GM19035 (cell line): ENCODE data around the gene MDM2.
"Not testable (repeated sequence)": the region's sequence is repeated elsewhere in the genome, so short reads cannot be mapped to it uniquely, and the experiment has no call there.

ENCODE experiments used
- ATAC-seq: cut with Tn5 transposase; IDR thresholded peaks from one replicate; pipeline ENCODE4 v1.9.1; 2021; ENCODE audit not compliant: unreplicated experiment

The MDM2 gene

GRCh38 chr12:68805592-68806120, 2.3 kb upstream of the MDM2 start:
- ATAC-seq = no peak

GRCh38 chr12:68806488-68807237, 1.3 kb upstream of the MDM2 start:
- no peak for ATAC-seq

- ATAC-seq = not testable (repeated sequence)
Measured at GRCh38 chr12:68807274-68807575, 752 bp upstream of the MDM2 start.

- peak; percentile 53 for ATAC-seq
Measured at GRCh38 chr12:68808388-68809189, 612 bp downstream of the MDM2 start.

- ATAC-seq = no peak
Measured at GRCh38 chr12:68809190-68810026, 1.4 kb downstream of the MDM2 start.

- not testable (repeated sequence) for ATAC-seq
Measured at GRCh38 chr12:68810027-68810389, 2.0 kb downstream of the MDM2 start.

GRCh38 chr12:68811573-68811972, 3.6 kb downstream of the MDM2 start:
- ATAC-seq = not testable (repeated sequence)

- no peak for ATAC-seq
Measured at GRCh38 chr12:68812553-68813241, 4.7 kb downstream of the MDM2 start.

GRCh38 chr12:68813242-68813593, 5.2 kb downstream of the MDM2 start:
- no peak for ATAC-seq

- no peak for ATAC-seq
Measured at GRCh38 chr12:68814490-68815231, 6.7 kb downstream of the MDM2 start.

- no peak for ATAC-seq
Measured at GRCh38 chr12:68815232-68815927, 7.4 kb downstream of the MDM2 start.

- no peak for ATAC-seq
Measured at GRCh38 chr12:68815928-68816800, 8.2 kb downstream of the MDM2 start.

GRCh38 chr12:68819481-68819880, 11.5 kb downstream of the MDM2 start:
- not testable (repeated sequence) for ATAC-seq

- ATAC-seq = no peak
Measured at GRCh38 chr12:68821357-68822188, 13.6 kb downstream of the MDM2 start.

GRCh38 chr12:68823696-68824095, 15.7 kb downstream of the MDM2 start:
- no peak for ATAC-seq

GRCh38 chr12:68824131-68824530, 16.2 kb downstream of the MDM2 start:
- no peak for ATAC-seq

GRCh38 chr12:68824597-68825250, 16.7 kb downstream of the MDM2 start:
- no peak for ATAC-seq
